Keratinocyte (primary cell): Measurements from ENCODE around the gene TEX48. TPM values are rescaled to one million over a fixed set of nuclear protein-coding genes. Genes with fewer than 3 reads are reported as not detected.

ENCODE experiments used
- DNase-seq: peaks from one replicate; pipeline ENCODE4 v3.0.0-alpha.2; 2011; ENCODE audit warnings: low read depth, missing footprints, low spot score
- FAIRE-seq: peaks from 2 replicates; lab custom pipeline; 2011; peaks lifted over from hg19 to GRCh38; lab: Jason Lieb, UNC
- H2AFZ ChIP-seq: 2 replicates; pipeline ENCODE4 v1.6.0; 2012; ENCODE audit warnings: low read length, control low read depth, inconsistent platforms; ENCODE audit not compliant: control insufficient read depth
- H3K27ac ChIP-seq: 2 replicates; pipeline ENCODE4 v1.5.1; 2011; ENCODE audit warnings: low read length; ENCODE audit not compliant: control insufficient read depth, insufficient read depth
- H3K27me3 ChIP-seq: 3 replicates; pipeline ENCODE4 v1.6.0; 2011; ENCODE audit warnings: low read length; ENCODE audit not compliant: control insufficient read depth, insufficient read depth; ENCODE audit errors: extremely low read depth
- H3K36me3 ChIP-seq, 2 experiments: 2 replicates in 1 of 2; 3 replicates in 1 of 2; pipeline ENCODE4 v1.5.1; 2011; ENCODE audit warnings: low read length in 2 of 2, mild to moderate bottlenecking in 1 of 2; ENCODE audit not compliant: control insufficient read depth in 2 of 2, insufficient read depth in 2 of 2; ENCODE audit errors: extremely low read depth in 1 of 2
- H3K4me1 ChIP-seq: 3 replicates; pipeline ENCODE4 v1.5.1; 2011; ENCODE audit warnings: low read length; ENCODE audit not compliant: control insufficient read depth, insufficient read depth; ENCODE audit errors: extremely low read depth
- H3K4me2 ChIP-seq: 3 replicates; pipeline ENCODE4 v1.6.0; 2011; ENCODE audit warnings: low read depth, low read length; ENCODE audit not compliant: control insufficient read depth, insufficient read depth; ENCODE audit errors: extremely low read depth
- H3K4me3 ChIP-seq, 3 experiments: fragments of 200-600 bp in 1 of 3; sonication (generic) in 1 of 3; 2 replicates in 2 of 3; 3 replicates in 1 of 3; pipeline ENCODE4 v1.5.1; 2011 to 2016; ENCODE audit warnings: low read length in 3 of 3, mild to moderate bottlenecking in 3 of 3, control low read depth in 2 of 3, inconsistent platforms in 1 of 3, low read depth in 1 of 3, mixed read lengths in 1 of 3, mixed run types in 1 of 3, moderate library complexity in 1 of 3; ENCODE audit not compliant: control insufficient read depth in 2 of 3, insufficient read depth in 2 of 3; ENCODE audit errors: extremely low read depth in 1 of 3
- H3K79me2 ChIP-seq: 2 replicates; pipeline ENCODE4 v1.6.0; 2012; ENCODE audit warnings: low read length; ENCODE audit not compliant: control insufficient read depth, insufficient read depth
- H3K9ac ChIP-seq: 3 replicates; pipeline ENCODE4 v1.6.0; 2011; ENCODE audit warnings: low read length; ENCODE audit not compliant: control insufficient read depth, insufficient read depth; ENCODE audit errors: extremely low read depth
- H3K9me1 ChIP-seq: 3 replicates; pipeline ENCODE4 v1.6.0; 2011; ENCODE audit warnings: low read length; ENCODE audit not compliant: control insufficient read depth, insufficient read depth; ENCODE audit errors: extremely low read depth
- H3K9me3 ChIP-seq: 2 replicates; pipeline ENCODE4 v1.5.1; 2012; ENCODE audit warnings: low read depth, low read length; ENCODE audit not compliant: control insufficient read depth
- H4K20me1 ChIP-seq: 3 replicates; pipeline ENCODE4 v1.6.0; 2011; ENCODE audit warnings: low read length; ENCODE audit not compliant: control insufficient read depth, insufficient read depth; ENCODE audit errors: extremely low read depth
- CTCF ChIP-seq, 3 experiments: IDR thresholded peaks in 1 of 3; conservative IDR thresholded peaks in 1 of 3; optimal IDR thresholded peaks in 1 of 3; 2 replicates in 2 of 3; 3 replicates in 1 of 3; pipeline versions ENCODE3 to v1.5.1; 2011; ENCODE audit warnings: low read length in 3 of 3, mild to moderate bottlenecking in 3 of 3, moderate library complexity in 2 of 3, control low read depth in 1 of 3, inconsistent platforms in 1 of 3; ENCODE audit not compliant: insufficient read depth in 2 of 3; ENCODE audit errors: extremely low read depth in 1 of 3
- EZH2 ChIP-seq: IDR thresholded peaks from one replicate; pipeline ENCODE4 v1.6.1; 2012; ENCODE audit warnings: inconsistent platforms, mild to moderate bottlenecking, low read length, moderate library complexity
- dilution Hi-C: fragments of 300-500 bp; cut with MboI; formaldehyde crosslinking; loops from one replicate; pipeline ENCODE4 v1.7.0; 2020; ENCODE audit warnings: low sequenced_read_pairs; ENCODE audit not compliant: extremely low pct_ligation_motif_present
- polyA plus RNA-seq, 5 experiments: library from polyadenylated mRNA; depleted of rRNA in 3 of 5; stranded (reverse) in 3 of 5; stranded (forward) in 1 of 5; unstranded in 1 of 5; fragments of >200 nt; gene quantifications; 1 replicate in 1 of 5; 2 replicates in 3 of 5; 3 replicates in 1 of 5; pipeline versions ENCODE4 v1.2.1 to v1.2.3, GENCODE V29; 2011 to 2012; ENCODE audit warnings: missing spikeins in 2 of 5, low read depth in 1 of 5, low replicate concordance in 1 of 5

TEX48 gene
- polyA plus RNA-seq, 1 donor (not counting 4 experiments of a cell fraction or from before 2014, with no cell fraction given): not detected

- Histone ChIP-seq H2AFZ (no peak overlapping the region), H3K9me1 (no peaks in the 10 kb centered on the region), H3K4me2 (no peak overlapping the region), H3K79me2 (no peaks in the 10 kb centered on the region), H3K9ac (no peak overlapping the region), H3K27ac (no peak overlapping the region), H3K4me1 (peaks cover 35% of the 10 kb centered on the region), H3K36me3 (no peaks in the 10 kb centered on the region), H3K4me3 (no peak overlapping the region), H3K9me3 (no peaks in the 10 kb centered on the region), H3K27me3 (no peaks in the 10 kb centered on the region), H4K20me1 (no peaks in the 10 kb centered on the region)
- TF ChIP-seq EZH2: no peak
- TF ChIP-seq CTCF (optimal IDR thresholded peaks at IDR 0.05 in 1 of 3, IDR thresholded peaks at IDR 0.05 in 1 of 3, conservative IDR thresholded peaks at IDR 0.05 in 1 of 3; ENCODE audit: extremely low read depth in 1 of 3, insufficient read depth in 2 of 3, low read length in 3 of 3): no peak
- dilution Hi-C loops: loop anchor here (25.0 kb wide), 1 partner anchor 323 kb away; no protein-coding TSS in a partner anchor
- FAIRE-seq (no peak), DNase-seq (no peak)
Observed at GRCh38 chr9:114688909-114689610, 7.1 kb upstream of the TEX48 start.

GRCh38 chr9:114688379-114688778 lies 6.4 kb upstream of the TEX48 start:
- Histone ChIP-seq H3K9ac (no peak overlapping the region), H3K9me3 (no peaks in the 10 kb centered on the region), H3K9me1 (no peaks in the 10 kb centered on the region), H3K79me2 (no peaks in the 10 kb centered on the region), H3K36me3 (no peaks in the 10 kb centered on the region), H3K4me3 (no peak overlapping the region), H4K20me1 (no peaks in the 10 kb centered on the region), H3K27ac (no peak overlapping the region), H3K4me2 (no peak overlapping the region), H2AFZ (no peak overlapping the region), H3K27me3 (no peaks in the 10 kb centered on the region), H3K4me1 (peaks cover 28% of the 10 kb centered on the region)
- dilution Hi-C loops: loop anchor here (25.0 kb wide), 1 partner anchor 324 kb away; no protein-coding TSS in a partner anchor
- no peak for FAIRE-seq
- DNase-seq: no peak
- TF ChIP-seq EZH2 (no peak), CTCF (optimal IDR thresholded peaks at IDR 0.05 in 1 of 3, IDR thresholded peaks at IDR 0.05 in 1 of 3, conservative IDR thresholded peaks at IDR 0.05 in 1 of 3; ENCODE audit: extremely low read depth in 1 of 3, insufficient read depth in 2 of 3, low read length in 3 of 3) (no peak)
